ENCODE measurements around the gene NFIB. TPM values are rescaled to one million over a fixed set of nuclear protein-coding genes. Genes with fewer than 3 reads are reported as not detected.

NFIB gene
- total and polyA plus RNA-seq, 10 of the 15 experiments (the other 5 are each of a cell fraction or from before 2014, with no cell fraction given): under 0.01 to 0.19 (median 0.05) TPM; not detected in 3

- no peak for FAIRE-seq
- SMC1A ChIA-PET (ENCODE audit: uncharacterized antibody, unreplicated experiment): no interaction called here
Observed at GRCh38 chr9:14245901-14246525, 67.9 kb downstream of the NFIB start.

GRCh38 chr9:14243514-14244042 is 70.4 kb downstream of the NFIB start:
- no TSS peak for BruUV-seq (replicated peaks)
- Histone ChIP-seq H3K27ac (ENCODE audit: control insufficient read depth, insufficient read depth) (no peak overlapping the region), H3K9me3 (replicated peaks; ENCODE audit: control insufficient read depth, insufficient read depth, low read length) (no peaks in the 10 kb centered on the region), H3K79me2 (ENCODE audit: control insufficient read depth, insufficient read depth, low read length) (no peaks in the 10 kb centered on the region), H3K4me1 (ENCODE audit: control insufficient read depth, insufficient read depth, low read length) (no peaks in the 10 kb centered on the region), H4K20me1 (ENCODE audit: control insufficient read depth, insufficient read depth) (no peaks in the 10 kb centered on the region), H3K36me3 (ENCODE audit: control insufficient read depth in 2 of 2, insufficient read depth in 2 of 2, low read length in 1 of 2) (no peaks in the 10 kb centered on the region), H3K9ac (ENCODE audit: control insufficient read depth, insufficient read depth, low read length) (no peak overlapping the region), H3K4me2 (ENCODE audit: control insufficient read depth, insufficient read depth) (no peak overlapping the region), H3K4me3 (no peak overlapping the region), H2AFZ (ENCODE audit: control insufficient read depth, low read depth, low read length) (no peak overlapping the region), H3K27me3 (replicated peaks in 1 of 2; ENCODE audit: control insufficient read depth in 2 of 2, insufficient read depth in 2 of 2, low read length in 1 of 2) (no peaks in the 10 kb centered on the region; a peak in 1 of 4 replicates)
- 15% methylated on average over 5 of the region's 5 CpGs for WGBS (ENCODE audit: insufficient coverage, insufficient replicate concordance, low lambda C conversion rate, missing lambda C conversion rate)
- SMC1A ChIA-PET (ENCODE audit: uncharacterized antibody, unreplicated experiment): interaction anchor here (0.6 to 0.7 kb wide), 2 partner anchors 285 to 484 kb away, joined by 3 read pairs; no protein-coding TSS in a partner anchor
- CTCF ChIA-PET: no interaction called here
- FAIRE-seq (no peak), ATAC-seq (no peak), DNase-seq (ENCODE audit: low read depth, low spot score) (no peak)
- RAD21 ChIA-PET (ENCODE audit: unreplicated experiment): no interaction called here
- in situ Hi-C loops (cut with MboI) (no loop called here), intact Hi-C loops (cut with micrococcal nuclease; ENCODE audit: unreplicated experiment) (no loop called here)
- POLR2A ChIA-PET: no interaction called here
- no peak for TF ChIP-seq NFYB (IDR thresholded peaks at IDR 0.05; ENCODE audit: insufficient read depth, low read depth, low read length)
- TF ChIP-seq STAT3 (IDR thresholded peaks at IDR 0.05; ENCODE audit: low read depth, low read length): no peak
- TF ChIP-seq ZBTB4 (CRISPR knock-in tag; IDR thresholded peaks at IDR 0.05): no peak
- no peak for TF ChIP-seq ELK1 (IDR thresholded peaks at IDR 0.05; ENCODE audit: low read depth, low read length)
- no peak for TF ChIP-seq CEBPZ (IDR thresholded peaks at IDR 0.05; ENCODE audit: low read depth, low read length)
- no peak for TF ChIP-seq YY1 (IDR thresholded peaks at IDR 0.05; ENCODE audit: low read depth, low read length)
- no peak for TF ChIP-seq MEF2A (IDR thresholded peaks at IDR 0.05; ENCODE audit: insufficient read depth, low read depth, low read length)

More at GRCh38 chr9:14245901-14246525, 67.9 kb downstream of the NFIB start:
- ATAC-seq (no peak), DNase-seq (ENCODE audit: low read depth, low spot score) (no peak)
- 17% methylated on average over 3 of the region's 3 CpGs for WGBS (ENCODE audit: insufficient coverage, insufficient replicate concordance, low lambda C conversion rate, missing lambda C conversion rate)
- no TSS peak for BruUV-seq (replicated peaks)
- H2AFZ ChIP-seq (ENCODE audit: control insufficient read depth, low read depth, low read length): no peak overlapping the region
- intact Hi-C loops (cut with micrococcal nuclease; ENCODE audit: unreplicated experiment): no loop called here
- H3K79me2 ChIP-seq (ENCODE audit: control insufficient read depth, insufficient read depth, low read length): no peaks in the 10 kb centered on the region
- H3K27me3 ChIP-seq (replicated peaks in 1 of 2; ENCODE audit: control insufficient read depth in 2 of 2, insufficient read depth in 2 of 2, low read length in 1 of 2): no peaks in the 10 kb centered on the region; a peak in 1 of 4 replicates
- no peak overlapping the region for H3K27ac ChIP-seq (ENCODE audit: control insufficient read depth, insufficient read depth)
- TF ChIP-seq EED (IDR thresholded peaks at IDR 0.05; ENCODE audit: low read depth): no peak
- no peak for TF ChIP-seq CBX3 (IDR thresholded peaks at IDR 0.05; ENCODE audit: borderline replicate concordance, low read depth)
- no peaks in the 10 kb centered on the region for H3K36me3 ChIP-seq (ENCODE audit: control insufficient read depth in 2 of 2, insufficient read depth in 2 of 2, low read length in 1 of 2)
- no peaks in the 10 kb centered on the region for H3K9me3 ChIP-seq (replicated peaks; ENCODE audit: control insufficient read depth, insufficient read depth, low read length)
- CTCF ChIA-PET: no interaction called here
- in situ Hi-C loops (cut with MboI): no loop called here
- no peak overlapping the region for H3K9ac ChIP-seq (ENCODE audit: control insufficient read depth, insufficient read depth, low read length)
- no peaks in the 10 kb centered on the region for H3K4me1 ChIP-seq (ENCODE audit: control insufficient read depth, insufficient read depth, low read length)
- no peak overlapping the region for H3K4me3 ChIP-seq
- RAD21 ChIA-PET (ENCODE audit: unreplicated experiment): no interaction called here
- no peaks in the 10 kb centered on the region for H4K20me1 ChIP-seq (ENCODE audit: control insufficient read depth, insufficient read depth)
- H3K4me2 ChIP-seq (ENCODE audit: control insufficient read depth, insufficient read depth): no peak overlapping the region
- POLR2A ChIA-PET: no interaction called here

Measured in GM12878 (cell line).